GM12874 (cell line): ENCODE results near the gene ATRNL1.

Source experiments
- CTCF ChIP-seq: IDR thresholded peaks from 2 replicates; pipeline ENCODE4 v1.5.1; 2011; ENCODE audit warnings: low read depth, mild to moderate bottlenecking, control low read depth, low read length, moderate library complexity; ENCODE audit not compliant: insufficient read depth

Gene ATRNL1

GRCh38 chr10:115117301-115117700, 24.1 kb downstream of the ATRNL1 start:
- no peak for TF ChIP-seq CTCF

- TF ChIP-seq CTCF, result no peak
Measured at GRCh38 chr10:115118346-115118745, 25.2 kb downstream of the ATRNL1 start.

GRCh38 chr10:115125505-115125904, 32.3 kb downstream of the ATRNL1 start:
- TF ChIP-seq CTCF, result no peak

GRCh38 chr10:115129752-115130151, 36.6 kb downstream of the ATRNL1 start:
- no peak for TF ChIP-seq CTCF

GRCh38 chr10:115136616-115137015, 43.5 kb downstream of the ATRNL1 start:
- no peak for TF ChIP-seq CTCF

GRCh38 chr10:115141254-115141653, 48.1 kb downstream of the ATRNL1 start:
- TF ChIP-seq CTCF, result no peak

- no peak for TF ChIP-seq CTCF
Measured at GRCh38 chr10:115157357-115157756, 64.2 kb downstream of the ATRNL1 start.

- no peak for TF ChIP-seq CTCF
Measured at GRCh38 chr10:115163129-115163528, 70.0 kb downstream of the ATRNL1 start.
